ENCODE data around the gene GBP6. TPM values are rescaled to one million over a fixed set of nuclear protein-coding genes. Genes with fewer than 3 reads are reported as not detected.

GBP6 gene, protein sequence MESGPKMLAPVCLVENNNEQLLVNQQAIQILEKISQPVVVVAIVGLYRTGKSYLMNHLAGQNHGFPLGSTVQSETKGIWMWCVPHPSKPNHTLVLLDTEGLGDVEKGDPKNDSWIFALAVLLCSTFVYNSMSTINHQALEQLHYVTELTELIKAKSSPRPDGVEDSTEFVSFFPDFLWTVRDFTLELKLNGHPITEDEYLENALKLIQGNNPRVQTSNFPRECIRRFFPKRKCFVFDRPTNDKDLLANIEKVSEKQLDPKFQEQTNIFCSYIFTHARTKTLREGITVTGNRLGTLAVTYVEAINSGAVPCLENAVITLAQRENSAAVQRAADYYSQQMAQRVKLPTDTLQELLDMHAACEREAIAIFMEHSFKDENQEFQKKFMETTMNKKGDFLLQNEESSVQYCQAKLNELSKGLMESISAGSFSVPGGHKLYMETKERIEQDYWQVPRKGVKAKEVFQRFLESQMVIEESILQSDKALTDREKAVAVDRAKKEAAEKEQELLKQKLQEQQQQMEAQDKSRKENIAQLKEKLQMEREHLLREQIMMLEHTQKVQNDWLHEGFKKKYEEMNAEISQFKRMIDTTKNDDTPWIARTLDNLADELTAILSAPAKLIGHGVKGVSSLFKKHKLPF
- polyA plus RNA-seq (2013, experiment 1 of 2) = 0.01 TPM
- polyA plus RNA-seq (2013, experiment 2 of 2) = 0.01 TPM

DNA sequence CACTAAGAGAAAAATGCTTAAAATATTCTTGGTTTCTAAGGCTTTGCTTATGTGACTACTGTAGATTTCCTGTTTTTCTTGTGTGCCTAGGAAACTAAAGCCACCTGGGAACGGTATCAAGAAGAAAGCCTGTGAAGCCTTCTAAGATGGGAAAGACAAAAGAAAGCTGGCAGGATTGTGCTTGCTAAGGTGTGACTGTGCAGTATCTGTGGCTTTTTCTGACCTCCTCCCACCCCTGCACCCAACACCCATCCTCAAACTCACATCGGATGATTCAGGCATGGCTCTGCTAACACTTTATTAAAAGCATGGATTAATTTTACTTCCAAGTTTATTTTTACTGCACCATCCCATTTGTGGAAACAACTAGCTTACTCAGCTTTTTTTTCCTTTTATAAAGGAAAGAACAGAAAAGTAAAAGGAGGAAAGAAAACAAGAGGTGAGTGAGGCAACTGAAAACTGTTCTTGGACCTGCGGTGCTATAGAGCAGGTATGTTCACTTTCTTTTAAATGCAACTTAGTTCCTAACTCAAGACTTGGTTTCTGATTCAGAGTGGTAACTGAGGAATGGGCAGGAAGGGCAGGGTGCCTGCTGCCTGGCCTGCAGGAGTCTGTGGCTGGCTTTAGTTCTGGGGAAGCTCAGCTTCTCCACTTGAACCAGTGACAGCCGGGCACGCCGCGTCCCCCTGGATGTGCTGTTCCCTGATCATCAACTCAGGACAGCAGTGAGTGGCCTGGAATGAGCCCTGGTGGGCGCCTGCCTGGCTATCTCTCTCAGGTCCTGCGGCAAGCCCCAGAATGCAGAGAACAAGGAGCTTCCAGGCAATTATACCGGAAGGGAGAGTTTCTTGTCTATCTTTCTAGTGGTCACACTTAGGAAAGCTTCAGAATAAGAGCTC is at the start of gene GBP6:
Gene GBP6 (plus strand): TSS at position 422 of the 899 bp plus-strand sequence. CDS start 4,493 bp downstream, outside the sequence.
- no peak within 1 kb of the TSS for H2BK5ac ChIP-seq (ENCODE audit: low read depth, low read length, poor library complexity, severe bottlenecking)
- no peak within 1 kb of the TSS for H3K27ac ChIP-seq (ENCODE audit: low read length, poor library complexity, severe bottlenecking)
- DNase-seq = peak; percentile 9
- WGBS = 65% methylated on average over 8 of the region's 10 CpGs
- no peak within 1 kb of the TSS for H4K8ac ChIP-seq (ENCODE audit: low read length)
- H2AK5ac ChIP-seq (ENCODE audit: low read length, severe bottlenecking) = no peak within 1 kb of the TSS
- H3K4me1 ChIP-seq (ENCODE audit: control insufficient read depth, insufficient read depth, low read depth, low read length) = no peaks in the 10 kb centered on the region
- no peak within 1 kb of the TSS for H3K23ac ChIP-seq (ENCODE audit: low read length in 2 of 2)
- H3K9me3 ChIP-seq (ENCODE audit: control insufficient read depth, low read length) = no peaks in the 10 kb centered on the region
- H3K27me3 ChIP-seq (ENCODE audit: control insufficient read depth in 1 of 2, insufficient read depth in 1 of 2, low read length in 2 of 2) = peaks cover 0 to 7% of the 10 kb centered on the region in 2 experiments
- H2BK15ac ChIP-seq (ENCODE audit: low read depth, poor library complexity, severe bottlenecking) = no peak within 1 kb of the TSS
- H2BK12ac ChIP-seq (ENCODE audit: low read length in 2 of 2) = no peak within 1 kb of the TSS
- no peak within 1 kb of the TSS for H3K4me3 ChIP-seq (ENCODE audit: insufficient read depth in 1 of 2, low read depth in 1 of 2, low read length in 2 of 2)
- no peak within 1 kb of the TSS for H4K91ac ChIP-seq (ENCODE audit: low read length)
- no peaks in the 10 kb centered on the region for H3K36me3 ChIP-seq (ENCODE audit: control insufficient read depth in 1 of 2, insufficient read depth in 2 of 2, low read depth in 1 of 2, low read length in 2 of 2)
- H3K79me1 ChIP-seq (replicated peaks; ENCODE audit: low read length, poor library complexity, severe bottlenecking) = no peaks in the 10 kb centered on the region
- no peak within 1 kb of the TSS for H2AFZ ChIP-seq (ENCODE audit: low read depth, low read length)
- H3K14ac ChIP-seq (ENCODE audit: low read length in 2 of 2) = no peak within 1 kb of the TSS
- peak within 1 kb of the TSS; percentile 27 for H3K9ac ChIP-seq (ENCODE audit: low read length)
- H3K18ac ChIP-seq (ENCODE audit: low read depth in 1 of 2, low read length in 2 of 2) = no peak within 1 kb of the TSS
- H3K4me2 ChIP-seq (ENCODE audit: low read length, poor library complexity, severe bottlenecking) = no peak within 1 kb of the TSS
- H2BK120ac ChIP-seq (ENCODE audit: low read depth, low read length) = no peak within 1 kb of the TSS
- no peak within 1 kb of the TSS for H3K4ac ChIP-seq (ENCODE audit: low read depth in 1 of 2, low read length in 2 of 2)

DNA sequence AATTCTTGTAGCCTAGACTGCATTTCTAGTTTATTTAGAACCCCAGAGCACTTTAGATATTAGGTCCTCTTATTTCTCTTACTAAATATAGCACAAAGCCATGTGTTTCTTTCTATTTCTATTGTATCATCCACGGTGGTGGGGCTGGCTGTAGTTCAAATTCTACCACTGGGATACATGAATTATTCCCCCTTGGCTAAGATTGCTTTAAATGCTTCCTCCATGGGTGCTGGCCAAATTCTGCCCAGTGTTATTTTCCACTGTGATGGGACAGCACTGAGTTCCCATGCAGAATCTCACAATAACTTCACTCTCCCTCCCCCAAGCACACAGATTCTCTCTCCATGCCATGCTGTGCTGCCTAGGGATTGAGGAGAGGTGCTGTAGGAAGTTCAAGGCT is 41.5 kb upstream of the GBP6 start:
- H2BK5ac ChIP-seq (ENCODE audit: low read depth, low read length, poor library complexity, severe bottlenecking) = no peak overlapping the region
- H3K27ac ChIP-seq (ENCODE audit: low read length, poor library complexity, severe bottlenecking) = no peak overlapping the region
- H4K8ac ChIP-seq (ENCODE audit: low read length) = no peak overlapping the region
- H3K4me1 ChIP-seq (ENCODE audit: control insufficient read depth, insufficient read depth, low read depth, low read length) = no peaks in the 10 kb centered on the region
- no peak overlapping the region for H3K9ac ChIP-seq (ENCODE audit: low read length)
- peaks cover 11% of the 10 kb centered on the region for H3K9me3 ChIP-seq (ENCODE audit: control insufficient read depth, low read length)
- H3K36me3 ChIP-seq (ENCODE audit: control insufficient read depth in 1 of 2, insufficient read depth in 2 of 2, low read depth in 1 of 2, low read length in 2 of 2) = no peaks in the 10 kb centered on the region
- no peak overlapping the region for H3K4me2 ChIP-seq (ENCODE audit: low read length, poor library complexity, severe bottlenecking)
- H3K23ac ChIP-seq (ENCODE audit: low read length in 2 of 2) = no peak overlapping the region
- H3K14ac ChIP-seq (ENCODE audit: low read length in 2 of 2) = no peak overlapping the region
- H3K27me3 ChIP-seq (ENCODE audit: control insufficient read depth in 1 of 2, insufficient read depth in 1 of 2, low read length in 2 of 2) = no peaks in the 10 kb centered on the region
- H3K4me3 ChIP-seq (ENCODE audit: insufficient read depth in 1 of 2, low read depth in 1 of 2, low read length in 2 of 2) = no peak overlapping the region
- no peaks in the 10 kb centered on the region for H3K79me1 ChIP-seq (replicated peaks; ENCODE audit: low read length, poor library complexity, severe bottlenecking)
- no peak for DNase-seq
- no peak overlapping the region for H2AK5ac ChIP-seq (ENCODE audit: low read length, severe bottlenecking)
- no peak overlapping the region for H2BK12ac ChIP-seq (ENCODE audit: low read length in 2 of 2)
- no peak overlapping the region for H2BK15ac ChIP-seq (ENCODE audit: low read depth, poor library complexity, severe bottlenecking)
- H3K18ac ChIP-seq (ENCODE audit: low read depth in 1 of 2, low read length in 2 of 2) = no peak overlapping the region
- H2BK120ac ChIP-seq (ENCODE audit: low read depth, low read length) = no peak overlapping the region
- no peak overlapping the region for H2AFZ ChIP-seq (ENCODE audit: low read depth, low read length)
- no peak overlapping the region for H4K91ac ChIP-seq (ENCODE audit: low read length)
- 52% methylated on average over 1 of the region's 1 CpG for WGBS
- no peak overlapping the region for H3K4ac ChIP-seq (ENCODE audit: low read depth in 1 of 2, low read length in 2 of 2)

DNA sequence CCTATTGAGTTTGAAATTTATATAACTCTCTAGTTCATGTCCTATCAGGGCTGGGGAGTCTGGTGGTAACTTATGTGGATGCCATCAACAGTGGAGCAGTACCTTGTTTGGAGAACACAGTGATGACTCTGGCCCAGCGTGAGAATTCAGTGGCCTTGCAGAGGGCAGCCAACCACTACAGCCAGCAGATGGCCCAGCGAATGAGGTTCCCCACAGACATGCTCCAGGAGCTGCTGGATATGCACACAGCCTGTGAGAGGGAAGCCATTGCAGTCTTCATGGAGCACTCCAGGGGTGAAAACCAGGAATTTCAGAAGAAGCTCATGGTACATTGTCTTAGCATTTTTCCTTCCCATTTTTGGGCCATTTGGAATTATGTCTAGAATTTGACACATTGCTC is 32.0 kb upstream of the GBP6 start:
- Histone ChIP-seq H2BK12ac (ENCODE audit: low read length in 2 of 2) (no peak overlapping the region), H2BK15ac (ENCODE audit: low read depth, poor library complexity, severe bottlenecking) (no peak overlapping the region), H2AFZ (ENCODE audit: low read depth, low read length) (no peak overlapping the region), H2BK5ac (ENCODE audit: low read depth, low read length, poor library complexity, severe bottlenecking) (no peak overlapping the region), H3K4me2 (ENCODE audit: low read length, poor library complexity, severe bottlenecking) (no peak overlapping the region), H3K4me3 (ENCODE audit: insufficient read depth in 1 of 2, low read depth in 1 of 2, low read length in 2 of 2) (no peak overlapping the region), H4K91ac (ENCODE audit: low read length) (no peak overlapping the region), H2AK5ac (ENCODE audit: low read length, severe bottlenecking) (no peak overlapping the region), H3K18ac (ENCODE audit: low read depth in 1 of 2, low read length in 2 of 2) (no peak overlapping the region), H3K23ac (ENCODE audit: low read length in 2 of 2) (no peak overlapping the region), H3K14ac (ENCODE audit: low read length in 2 of 2) (no peak overlapping the region), H3K4me1 (ENCODE audit: control insufficient read depth, insufficient read depth, low read depth, low read length) (no peaks in the 10 kb centered on the region), H3K27ac (ENCODE audit: low read length, poor library complexity, severe bottlenecking) (no peak overlapping the region), H3K9me3 (ENCODE audit: control insufficient read depth, low read length) (no peaks in the 10 kb centered on the region), H4K8ac (ENCODE audit: low read length) (no peak overlapping the region), H3K79me1 (replicated peaks; ENCODE audit: low read length, poor library complexity, severe bottlenecking) (no peaks in the 10 kb centered on the region), H3K27me3 (ENCODE audit: control insufficient read depth in 1 of 2, insufficient read depth in 1 of 2, low read length in 2 of 2) (no peaks in the 10 kb centered on the region), H3K36me3 (ENCODE audit: control insufficient read depth in 1 of 2, insufficient read depth in 2 of 2, low read depth in 1 of 2, low read length in 2 of 2) (no peaks in the 10 kb centered on the region), H3K9ac (ENCODE audit: low read length) (no peak overlapping the region), H2BK120ac (ENCODE audit: low read depth, low read length) (no peak overlapping the region), H3K4ac (ENCODE audit: low read depth in 1 of 2, low read length in 2 of 2) (no peak overlapping the region)
- 60% methylated on average over 2 of the region's 2 CpGs for WGBS
- DNase-seq = no peak

DNA sequence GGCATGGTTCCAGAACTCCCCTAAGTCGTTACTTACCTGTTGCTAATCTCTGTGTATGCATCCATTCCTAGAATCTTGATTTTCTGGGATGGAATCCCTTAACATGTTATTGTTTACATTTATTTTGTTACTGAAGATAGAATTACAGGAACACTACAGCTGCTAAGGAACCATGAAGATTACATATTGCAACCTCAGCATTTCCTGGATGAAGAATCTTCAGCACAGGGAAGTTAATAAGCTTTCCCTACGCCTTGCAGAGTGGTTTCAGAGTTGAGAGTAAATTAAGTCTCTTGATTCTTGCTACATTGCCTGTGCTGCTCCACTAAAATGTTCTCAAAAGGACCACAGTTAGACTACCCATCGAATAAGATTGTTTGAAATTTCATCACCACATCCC is 31.4 kb upstream of the GBP6 start:
- no peak overlapping the region for H3K14ac ChIP-seq (ENCODE audit: low read length in 2 of 2)
- no peak overlapping the region for H3K4ac ChIP-seq (ENCODE audit: low read depth in 1 of 2, low read length in 2 of 2)
- no peak overlapping the region for H3K18ac ChIP-seq (ENCODE audit: low read depth in 1 of 2, low read length in 2 of 2)
- DNase-seq = no peak
- no peak overlapping the region for H3K4me3 ChIP-seq (ENCODE audit: insufficient read depth in 1 of 2, low read depth in 1 of 2, low read length in 2 of 2)
- no peak overlapping the region for H2BK15ac ChIP-seq (ENCODE audit: low read depth, poor library complexity, severe bottlenecking)
- no peaks in the 10 kb centered on the region for H3K36me3 ChIP-seq (ENCODE audit: control insufficient read depth in 1 of 2, insufficient read depth in 2 of 2, low read depth in 1 of 2, low read length in 2 of 2)
- no peaks in the 10 kb centered on the region for H3K27me3 ChIP-seq (ENCODE audit: control insufficient read depth in 1 of 2, insufficient read depth in 1 of 2, low read length in 2 of 2)
- H4K8ac ChIP-seq (ENCODE audit: low read length) = no peak overlapping the region
- no peak overlapping the region for H2AFZ ChIP-seq (ENCODE audit: low read depth, low read length)
- no peaks in the 10 kb centered on the region for H3K4me1 ChIP-seq (ENCODE audit: control insufficient read depth, insufficient read depth, low read depth, low read length)
- H2BK12ac ChIP-seq (ENCODE audit: low read length in 2 of 2) = no peak overlapping the region
- H3K23ac ChIP-seq (ENCODE audit: low read length in 2 of 2) = no peak overlapping the region
- H4K91ac ChIP-seq (ENCODE audit: low read length) = no peak overlapping the region
- no peak overlapping the region for H3K27ac ChIP-seq (ENCODE audit: low read length, poor library complexity, severe bottlenecking)
- no peaks in the 10 kb centered on the region for H3K9me3 ChIP-seq (ENCODE audit: control insufficient read depth, low read length)
- no peaks in the 10 kb centered on the region for H3K79me1 ChIP-seq (replicated peaks; ENCODE audit: low read length, poor library complexity, severe bottlenecking)
- no peak overlapping the region for H3K4me2 ChIP-seq (ENCODE audit: low read length, poor library complexity, severe bottlenecking)
- H2BK120ac ChIP-seq (ENCODE audit: low read depth, low read length) = no peak overlapping the region
- no peak overlapping the region for H3K9ac ChIP-seq (ENCODE audit: low read length)
- H2BK5ac ChIP-seq (ENCODE audit: low read depth, low read length, poor library complexity, severe bottlenecking) = no peak overlapping the region
- WGBS = 52% methylated on average over 3 of the region's 3 CpGs
- no peak overlapping the region for H2AK5ac ChIP-seq (ENCODE audit: low read length, severe bottlenecking)

All from mesenchymal stem cell (in vitro differentiated cells and primary cell).